ENCODE data around the gene EHD3.

The EHD3 gene

DNA sequence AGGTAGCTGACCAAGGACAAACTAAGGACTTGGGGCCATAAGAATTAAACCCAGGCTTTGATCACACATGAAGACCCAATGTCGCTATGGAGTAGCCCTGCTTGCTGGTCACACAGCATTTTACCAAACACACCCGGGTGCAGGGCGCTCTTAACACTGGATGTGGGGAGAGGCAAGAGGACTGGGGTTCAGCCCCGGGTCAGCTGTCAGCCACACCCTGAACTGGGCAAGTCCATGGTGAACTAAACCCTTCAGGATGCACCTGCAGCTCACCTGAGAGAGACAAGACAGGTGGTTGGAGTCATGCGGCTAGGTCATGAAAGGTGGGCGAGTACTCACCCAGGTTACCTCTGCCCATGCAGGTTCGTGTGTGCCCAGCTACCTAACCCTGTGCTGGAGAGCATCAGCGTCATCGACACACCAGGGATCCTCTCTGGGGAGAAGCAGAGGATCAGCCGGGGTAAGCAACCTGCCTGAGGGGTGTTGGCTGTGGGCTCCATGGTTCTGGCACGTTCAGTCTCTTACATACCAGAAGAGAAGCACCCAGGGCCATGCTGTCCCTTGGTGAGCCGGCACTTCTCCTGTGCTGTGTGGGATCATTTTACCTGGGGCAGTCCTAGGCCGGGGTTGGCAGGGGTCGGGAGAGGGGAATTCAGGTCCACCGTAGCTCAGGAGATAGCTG lies 15.2 kb downstream of the EHD3 start:
- peaks cover 0 to 4% of the 10 kb centered on the region in 2 donors for H3K9me3 Mint-ChIP-seq

DNA sequence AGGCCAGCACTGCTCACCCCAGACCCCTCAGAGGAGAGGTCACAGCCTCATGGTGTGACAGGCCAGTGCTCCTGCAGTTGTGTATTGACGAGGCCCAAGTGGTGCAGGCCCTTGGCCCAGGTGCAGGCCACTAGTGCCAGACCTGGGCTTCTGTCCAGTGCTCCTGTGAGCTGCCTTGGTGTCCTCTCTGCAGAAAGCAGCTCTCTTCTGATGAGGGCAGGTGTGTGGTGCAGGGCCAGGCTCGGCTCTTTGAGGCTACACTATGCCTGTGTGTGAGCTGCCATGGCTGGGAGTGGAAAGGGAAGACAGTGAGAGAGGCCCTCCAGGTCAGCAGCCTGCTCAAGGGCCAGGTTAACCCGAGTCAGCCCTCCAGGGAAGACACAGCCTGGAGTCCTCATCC lies 17.1 kb downstream of the EHD3 start:
- DNase-seq (no peak), ATAC-seq (replicated peaks) (no peak)
- H3K4me3 Mint-ChIP-seq: no peak overlapping the region
- H3K27ac Mint-ChIP-seq: peak overlapping the region; percentile 31
- H3K27me3 Mint-ChIP-seq: no peaks in the 10 kb centered on the region
- peaks cover 11 to 33% of the 10 kb centered on the region in 2 donors for H3K36me3 Mint-ChIP-seq
- peaks cover 0 to 4% of the 10 kb centered on the region in 2 donors for H3K9me3 Mint-ChIP-seq
- peaks cover 53 to 59% of the 10 kb centered on the region in 2 donors for H3K4me1 Mint-ChIP-seq

More for the DNA sequence above, 15.2 kb downstream of the EHD3 start:
- H3K4me1 Mint-ChIP-seq: peaks cover 34 to 43% of the 10 kb centered on the region in 2 donors
- ATAC-seq (replicated peaks) (no peak), DNase-seq (no peak)
- H3K36me3 Mint-ChIP-seq: peaks cover 16 to 40% of the 10 kb centered on the region in 2 donors
- H3K27me3 Mint-ChIP-seq: no peaks in the 10 kb centered on the region
- H3K27ac Mint-ChIP-seq: peak overlapping the region; percentile 25
- H3K4me3 Mint-ChIP-seq: no peak overlapping the region

DNA sequence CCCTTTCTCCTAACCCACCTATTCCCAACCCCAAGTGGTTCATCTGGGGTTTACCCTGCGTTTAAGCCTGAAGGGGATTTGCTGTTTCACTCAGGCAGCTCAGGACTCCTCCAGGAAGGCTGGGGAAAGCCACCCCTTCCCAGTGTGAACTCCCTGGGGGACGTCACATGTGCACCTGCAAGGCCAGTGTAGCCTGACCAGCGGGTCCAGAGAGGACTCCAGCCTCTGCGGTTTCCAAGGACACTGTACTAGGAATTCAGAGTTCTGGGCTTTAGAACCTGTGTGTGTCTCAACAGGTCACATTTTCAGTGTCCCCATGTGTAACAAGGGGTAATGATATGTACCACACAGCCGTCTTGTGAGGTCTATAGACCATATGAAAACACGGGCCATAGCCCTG lies 17.9 kb downstream of the EHD3 start:
- Mint-ChIP-seq H3K27me3 (no peaks in the 10 kb centered on the region), H3K4me3 (no peak overlapping the region), H3K27ac (no peak overlapping the region), H3K9me3 (peaks cover 0 to 4% of the 10 kb centered on the region in 2 donors), H3K4me1 (peaks cover 61 to 65% of the 10 kb centered on the region in 2 donors), H3K36me3 (peaks cover 11 to 30% of the 10 kb centered on the region in 2 donors)
- ATAC-seq (replicated peaks) (no peak), DNase-seq (no peak)

DNA sequence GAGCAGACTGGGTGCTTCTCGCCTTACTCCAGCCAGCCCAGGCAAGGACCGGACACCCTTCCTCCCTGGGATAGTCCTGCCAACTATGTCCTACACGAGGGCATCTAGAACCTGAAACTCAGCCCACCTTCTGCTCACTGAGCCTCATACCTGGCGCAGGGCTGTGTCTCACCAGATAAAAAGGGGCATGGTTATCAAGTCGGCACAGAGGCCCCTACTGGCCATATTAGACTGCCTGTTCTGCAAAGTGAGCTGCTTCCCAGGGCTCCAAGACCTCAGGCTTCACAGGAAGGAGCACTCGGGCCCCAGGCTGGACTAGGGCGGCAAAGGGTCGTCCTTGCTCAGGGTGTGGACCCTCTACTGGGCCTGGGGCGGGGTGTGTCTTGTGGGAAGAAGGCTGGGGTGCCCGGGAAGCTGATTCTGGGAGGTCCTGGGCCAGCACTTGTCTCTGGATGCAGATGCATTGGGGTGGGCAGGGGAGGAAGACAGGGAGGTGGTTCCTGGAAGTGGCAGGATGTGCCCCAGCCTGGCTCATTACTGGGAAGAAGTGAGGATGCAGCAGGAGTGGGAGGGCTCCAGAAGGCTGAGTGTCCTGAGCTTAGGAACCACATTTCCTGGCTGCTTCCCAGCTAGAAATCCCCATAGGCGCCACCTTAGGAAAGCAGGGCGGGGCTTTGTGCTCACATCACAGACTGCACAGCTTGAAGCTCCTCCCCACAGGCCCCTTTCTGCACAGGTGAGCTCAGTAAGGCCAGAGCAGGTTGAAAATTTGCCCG lies 19.6 kb downstream of the EHD3 start:
- Mint-ChIP-seq H3K4me3 (peak overlapping the region; percentile 25 to 34), H3K27me3 (no peaks in the 10 kb centered on the region), H3K27ac (peak overlapping the region; percentile 87), H3K9me3 (peaks cover 0 to 4% of the 10 kb centered on the region in 2 donors), H3K4me1 (peaks cover 72 to 78% of the 10 kb centered on the region in 2 donors), H3K36me3 (peaks cover 14 to 25% of the 10 kb centered on the region in 2 donors)
- DNase-seq (no peak), ATAC-seq (replicated peaks) (no peak)

DNA sequence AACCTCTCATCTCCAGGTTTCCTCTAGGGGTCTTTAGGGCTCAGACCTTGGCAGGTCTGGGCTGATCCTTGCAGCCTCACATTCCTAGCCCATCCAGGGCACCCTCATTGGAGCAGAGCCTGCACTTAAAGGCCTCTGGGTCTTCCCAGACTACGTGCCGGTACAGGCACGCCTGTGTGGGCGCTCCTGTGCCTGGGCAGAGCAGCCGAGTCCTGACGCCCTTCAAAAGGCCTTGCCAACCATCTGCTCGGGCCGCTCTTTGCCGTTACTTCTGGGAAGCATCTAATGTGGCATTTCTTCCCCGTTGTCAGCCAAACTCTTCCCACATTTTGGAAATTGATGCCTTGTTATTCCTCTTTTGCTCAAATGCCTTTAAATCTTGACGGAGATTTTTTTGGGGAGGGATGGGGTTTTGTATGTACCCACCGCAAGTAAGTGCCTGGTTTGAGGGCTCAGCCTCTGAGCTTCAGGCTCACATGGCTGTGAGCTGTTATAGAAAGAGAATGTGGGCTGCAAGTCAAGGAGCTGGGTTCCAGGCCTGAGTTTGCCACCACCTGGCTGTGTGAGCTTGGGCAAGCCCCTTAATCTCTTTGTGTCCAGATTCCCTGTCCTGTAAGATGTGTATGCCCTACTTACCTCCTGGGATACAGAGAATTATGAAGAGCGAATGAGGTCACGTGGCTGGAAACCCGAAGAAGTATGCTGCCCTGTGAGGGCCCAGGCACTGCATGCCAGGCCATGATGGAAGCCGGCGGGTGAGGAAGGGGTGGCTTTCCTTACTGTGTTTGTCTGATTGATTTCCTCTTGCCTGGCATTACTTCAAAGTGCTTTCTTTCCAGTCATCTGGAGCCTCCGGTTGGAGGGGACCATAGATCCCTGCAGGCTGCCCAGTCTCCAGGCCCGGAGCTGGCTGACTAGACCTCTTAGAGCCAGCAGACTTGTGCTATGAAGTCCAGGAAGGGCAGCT lies 20.6 kb downstream of the EHD3 start:
- Mint-ChIP-seq H3K4me3 (no peak overlapping the region), H3K4me1 (peaks cover 72 to 86% of the 10 kb centered on the region in 2 donors), H3K27me3 (no peaks in the 10 kb centered on the region), H3K9me3 (peaks cover 0 to 4% of the 10 kb centered on the region in 2 donors), H3K36me3 (peaks cover 11 to 18% of the 10 kb centered on the region in 2 donors), H3K27ac (peak overlapping the region; percentile 15)
- DNase-seq (no peak), ATAC-seq (replicated peaks) (no peak)

DNA sequence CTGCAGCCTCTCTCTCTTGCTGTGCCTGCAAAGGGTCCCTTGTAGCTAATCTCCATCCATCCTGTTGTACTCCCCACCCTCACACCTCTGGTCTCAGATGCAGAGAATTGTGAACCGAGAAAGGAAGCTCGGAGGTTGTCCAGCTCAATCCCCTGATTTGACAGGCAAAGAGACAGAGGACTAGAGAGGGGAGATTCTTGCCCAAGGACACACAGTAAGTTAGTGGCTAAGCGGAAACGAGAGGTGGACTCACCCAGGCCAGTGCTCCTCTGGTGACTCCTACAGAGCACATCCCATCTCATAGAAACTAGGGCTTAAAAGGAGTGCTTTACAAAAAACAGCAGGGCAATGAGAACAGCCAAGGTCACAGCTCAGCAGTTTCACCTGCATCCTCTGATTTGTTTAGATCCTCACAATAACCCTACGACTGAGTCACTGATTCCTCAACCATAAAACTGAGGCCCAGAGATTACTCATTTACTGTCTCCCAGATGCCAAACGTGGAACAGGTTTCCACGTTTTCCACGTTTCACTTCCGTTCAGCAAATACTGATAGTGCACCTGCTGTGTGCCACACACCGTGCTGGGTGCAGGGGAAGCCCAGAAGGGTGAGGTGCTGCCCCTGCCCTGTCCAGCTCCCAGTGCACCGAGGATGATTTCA lies 22.1 kb downstream of the EHD3 start:
- peak overlapping the region; percentile 40 for H3K27ac Mint-ChIP-seq

DNA sequence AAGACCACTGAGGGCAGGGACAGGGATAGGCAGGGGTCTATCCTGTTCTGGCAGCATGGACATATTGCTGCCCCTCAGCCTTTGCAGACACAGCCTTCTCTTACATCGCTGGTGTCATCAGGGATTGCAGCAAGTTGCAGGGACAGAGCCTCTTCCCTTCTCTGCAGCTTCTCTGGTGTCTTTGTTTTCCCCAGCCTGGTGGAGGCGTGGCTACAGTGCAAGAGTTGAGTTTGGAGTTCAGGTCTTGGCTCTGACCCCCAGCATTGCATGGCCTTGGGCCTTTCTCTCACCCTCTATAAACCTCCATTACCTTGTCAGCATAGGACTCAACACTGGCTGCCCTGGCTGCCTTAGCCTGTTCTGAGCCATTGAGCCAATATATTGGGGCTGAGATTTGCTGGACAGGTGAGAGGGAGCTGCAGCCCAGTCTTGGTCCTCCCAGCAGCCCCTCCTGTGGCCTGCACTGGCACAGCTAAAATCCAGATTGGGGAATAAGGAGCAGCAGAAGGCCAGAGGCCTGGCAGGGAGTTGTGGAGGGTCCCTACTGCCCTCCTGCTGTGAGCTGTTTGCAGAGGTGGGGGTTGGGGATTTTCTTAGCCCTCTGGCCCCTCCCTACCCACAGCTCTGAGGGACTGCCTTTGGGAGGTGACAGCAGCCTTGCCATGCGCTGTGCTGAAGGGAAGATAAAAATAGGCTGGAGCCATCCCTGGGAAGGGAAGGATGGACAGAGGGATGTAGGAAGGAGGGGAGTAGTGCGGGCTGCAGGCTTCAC lies 22.8 kb downstream of the EHD3 start:
- peak overlapping the region; percentile 2 to 59 for H3K4me3 Mint-ChIP-seq
- ATAC-seq (replicated peaks) (peak; percentile 15 to 17), DNase-seq (no peak)
- H3K36me3 Mint-ChIP-seq: peaks cover 18 to 21% of the 10 kb centered on the region in 2 donors
- peaks cover 62 to 75% of the 10 kb centered on the region in 2 donors for H3K4me1 Mint-ChIP-seq
- peaks cover 0 to 4% of the 10 kb centered on the region in 2 donors for H3K9me3 Mint-ChIP-seq
- peak overlapping the region; percentile 73 for H3K27ac Mint-ChIP-seq
- no peaks in the 10 kb centered on the region for H3K27me3 Mint-ChIP-seq

More for the DNA sequence above, 22.1 kb downstream of the EHD3 start:
- Mint-ChIP-seq H3K4me1 (peaks cover 68 to 83% of the 10 kb centered on the region in 2 donors), H3K36me3 (peaks cover 16 to 19% of the 10 kb centered on the region in 2 donors), H3K27me3 (no peaks in the 10 kb centered on the region), H3K4me3 (peak overlapping the region; percentile 2 to 18), H3K9me3 (peaks cover 0 to 4% of the 10 kb centered on the region in 2 donors)
- ATAC-seq (replicated peaks) (peak; percentile 82), DNase-seq (peak; percentile 74)

DNA sequence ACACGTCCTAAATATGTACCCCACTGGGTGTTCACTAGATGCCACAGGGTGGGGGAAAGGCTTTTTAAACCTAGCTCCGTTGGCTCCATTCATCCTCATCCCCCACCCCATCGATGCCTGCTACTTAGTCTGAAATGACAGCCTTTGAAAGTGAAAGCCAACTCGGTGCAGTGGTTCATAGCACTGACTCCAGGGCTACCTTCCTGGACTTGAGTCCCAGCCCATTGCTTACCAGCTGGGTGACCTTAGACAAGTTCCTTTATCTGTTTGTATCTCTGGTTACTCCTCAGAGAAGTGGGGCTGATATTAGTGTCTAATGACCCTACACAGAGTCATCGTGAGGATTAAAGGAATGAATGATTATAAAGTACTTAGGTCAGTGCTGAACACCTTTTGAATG lies 24.4 kb downstream of the EHD3 start:
- H3K4me3 Mint-ChIP-seq: peak overlapping the region; percentile 55 to 70
- H3K27me3 Mint-ChIP-seq: no peaks in the 10 kb centered on the region
- H3K4me1 Mint-ChIP-seq: peaks cover 49 to 60% of the 10 kb centered on the region in 2 donors
- no peaks in the 10 kb centered on the region for H3K9me3 Mint-ChIP-seq
- H3K27ac Mint-ChIP-seq: no peak overlapping the region
- ATAC-seq (replicated peaks) (peak; percentile 59 to 66), DNase-seq (peak; percentile 21)
- peaks cover 13 to 16% of the 10 kb centered on the region in 2 donors for H3K36me3 Mint-ChIP-seq

DNA sequence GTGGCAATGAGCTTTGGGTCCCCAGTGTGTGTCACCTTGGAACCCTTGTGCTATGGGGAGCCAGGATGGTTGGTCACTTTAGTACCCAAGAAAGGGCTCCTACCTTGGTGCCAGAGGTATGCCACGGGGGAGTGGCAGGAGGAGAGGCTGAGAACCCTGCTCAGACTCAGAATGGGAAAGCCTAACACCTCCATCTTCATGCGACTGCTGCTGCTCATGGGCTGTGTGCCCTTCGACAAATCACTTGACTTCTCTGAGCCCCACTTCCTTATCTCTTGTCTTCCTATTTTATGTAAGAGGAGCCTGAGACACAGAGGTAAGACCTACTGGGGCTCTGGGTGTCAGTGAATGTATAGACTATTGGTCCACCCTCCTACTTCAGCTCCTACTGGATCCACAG lies 25.1 kb downstream of the EHD3 start:
- Mint-ChIP-seq H3K4me1 (peaks cover 44 to 52% of the 10 kb centered on the region in 2 donors), H3K36me3 (peaks cover 13 to 16% of the 10 kb centered on the region in 2 donors), H3K4me3 (no peak overlapping the region), H3K27me3 (no peaks in the 10 kb centered on the region), H3K27ac (peak overlapping the region; percentile 37), H3K9me3 (no peaks in the 10 kb centered on the region)
- DNase-seq: no peak
- no peak for ATAC-seq (replicated peaks)

DNA sequence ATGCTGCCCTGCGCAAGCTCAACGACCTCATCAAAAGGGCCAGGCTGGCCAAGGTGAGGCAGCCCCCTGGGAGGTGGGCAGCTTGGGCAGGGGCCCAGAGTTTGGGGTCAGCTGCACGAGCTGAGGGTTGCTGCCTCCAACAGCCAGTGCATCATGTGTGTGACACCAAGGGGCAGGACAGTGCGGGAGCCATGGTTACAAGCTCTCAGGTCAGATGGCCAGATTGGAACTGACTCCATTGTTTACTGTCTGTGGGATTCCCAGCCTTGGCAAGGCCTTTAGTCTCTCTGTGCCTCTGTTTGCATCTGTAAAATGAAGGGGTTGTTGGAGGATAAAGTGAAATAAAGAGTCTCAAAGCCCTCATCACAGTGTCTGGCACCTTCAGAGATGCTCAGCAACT lies 26.9 kb downstream of the EHD3 start:
- ATAC-seq (replicated peaks): no peak

DNA sequence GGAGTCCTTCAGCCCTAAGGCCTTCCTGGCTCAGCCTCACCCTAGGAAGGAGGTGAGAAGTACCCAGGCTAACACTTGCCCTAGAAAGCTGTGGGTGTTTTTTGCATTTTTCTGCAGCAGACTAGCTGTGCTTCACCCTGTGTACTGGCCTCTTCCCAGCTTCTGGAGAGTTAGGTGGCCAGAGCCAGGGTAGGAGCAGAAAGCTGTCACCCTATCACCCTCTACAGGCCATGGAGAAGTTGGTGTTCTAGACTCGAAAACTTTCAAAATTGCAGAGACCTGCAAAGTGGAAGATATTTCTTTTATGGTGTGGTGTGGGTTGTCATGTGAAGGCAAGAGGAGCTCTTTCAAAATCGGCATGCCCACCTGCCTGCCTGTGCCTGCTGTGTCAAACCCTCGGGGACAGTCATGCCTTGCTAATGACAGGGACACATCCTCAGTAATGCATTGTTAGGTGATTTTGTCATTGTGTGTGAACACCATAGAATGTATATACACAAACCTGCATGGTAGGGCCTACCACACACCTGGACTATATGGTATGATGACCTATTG lies 29.8 kb downstream of the EHD3 start:
- peak in 1 of 2 donors; percentile 39 for ATAC-seq (replicated peaks)
- no peaks in the 10 kb centered on the region for H3K9me3 Mint-ChIP-seq
- DNase-seq: no peak
- no peaks in the 10 kb centered on the region for H3K27me3 Mint-ChIP-seq
- H3K4me3 Mint-ChIP-seq: no peak overlapping the region
- peaks cover 6 to 10% of the 10 kb centered on the region in 2 donors for H3K4me1 Mint-ChIP-seq
- H3K27ac Mint-ChIP-seq: no peak overlapping the region
- H3K36me3 Mint-ChIP-seq: peaks cover 20 to 28% of the 10 kb centered on the region in 2 donors

More for the DNA sequence above, 26.9 kb downstream of the EHD3 start:
- H3K9me3 Mint-ChIP-seq: no peaks in the 10 kb centered on the region
- no peak overlapping the region for H3K4me3 Mint-ChIP-seq
- DNase-seq: no peak
- H3K4me1 Mint-ChIP-seq: peaks cover 29 to 34% of the 10 kb centered on the region in 2 donors
- H3K27ac Mint-ChIP-seq: no peak overlapping the region
- peaks cover 13 to 16% of the 10 kb centered on the region in 2 donors for H3K36me3 Mint-ChIP-seq
- no peaks in the 10 kb centered on the region for H3K27me3 Mint-ChIP-seq

DNA sequence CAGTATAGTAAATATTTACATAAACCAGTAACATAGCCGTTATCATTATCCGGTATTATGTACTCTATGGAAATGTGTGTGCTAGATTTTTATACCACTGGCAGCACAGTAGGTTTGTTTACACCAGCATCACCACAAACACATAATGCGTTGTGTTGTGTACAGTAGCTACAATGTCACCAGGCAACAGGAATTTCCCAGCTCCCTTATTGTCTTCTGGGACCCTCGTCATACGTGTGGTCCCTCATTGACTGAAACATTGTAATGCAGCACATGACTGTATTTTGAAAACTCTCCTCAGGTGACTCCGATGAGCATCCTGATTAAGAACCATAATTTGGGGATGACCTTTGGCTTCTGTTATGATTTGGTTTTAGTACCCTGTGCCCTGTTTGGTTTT lies 31.3 kb downstream of the EHD3 start:
- no peak overlapping the region for H3K27ac Mint-ChIP-seq
- ATAC-seq (replicated peaks) (no peak), DNase-seq (no peak)
- H3K4me1 Mint-ChIP-seq: peaks cover 5% of the 10 kb centered on the region in 2 donors
- H3K4me3 Mint-ChIP-seq: no peak overlapping the region
- no peaks in the 10 kb centered on the region for H3K9me3 Mint-ChIP-seq
- peaks cover 20 to 28% of the 10 kb centered on the region in 2 donors for H3K36me3 Mint-ChIP-seq
- no peaks in the 10 kb centered on the region for H3K27me3 Mint-ChIP-seq

Data from stimulated activated naive B cell treated with anti-CD40 and anti-IgM and Interleukin-4, amounts not matched to agents 10 μg/mL and 1 μg/mL and 100 μg/mL, for 72 hours (primary cell).